Heart left ventricle (tissue), 13 donors: ENCODE measurements around the gene CDC42SE1.

Experiments
- CTCF ChIP-seq, 12 donors: fragments of 200-600 bp; sonication (generic) in 4 of 12; IDR thresholded peaks; one replicate each; pipeline versions ENCODE4 v1.5.0 to v1.8.0; 2018 to 2022; ENCODE audit warnings: antibody characterized with exemption in 12 of 12, mild to moderate bottlenecking in 5 of 12
- POLR2A ChIP-seq, 2 donors: fragments of 450-650 bp; IDR thresholded peaks; one replicate each; pipeline ENCODE4 v1.6.1; 2017; ENCODE audit warnings: antibody characterized with exemption in 2 of 2, mild to moderate bottlenecking in 2 of 2, moderate library complexity in 2 of 2
- donor health status: ischemic (EF 13 %, LVEDD 7.1; RV severe dilation, severe dysfunction).
- donor health status: DM: no; HTN: yes; CAD: no.
- donor health status: DM: no; HTN: no; CAD: no.
- donor health status: ischemic (EF 25% LVEDD 6.9; RV normal size, moderate dysfunction).
- donor health status: ischemic (EF 25% LVEDD 5.7; RV mildly dilated, moderate dysfunction).
- donor health status: ischemic (EF 35%, LVEDD 5.7; RV mildly dilated, moderate dysfunction).
- donor health status: nonischemic (EF 11% LVEDD 7.7; RV severe dilation, severe dysfunction).
- donor health status: DM: yes; HTN: yes; CAD: no.
- donor health status: PGD.
- donor health status: ischemic (EF 29% LVEDD 5.4; RV normal size, mild dysfunction).
- donor health status: nonischemic (EF 23%, LVEDD 6.1; RV moderate dilation, normal function).

DNA sequence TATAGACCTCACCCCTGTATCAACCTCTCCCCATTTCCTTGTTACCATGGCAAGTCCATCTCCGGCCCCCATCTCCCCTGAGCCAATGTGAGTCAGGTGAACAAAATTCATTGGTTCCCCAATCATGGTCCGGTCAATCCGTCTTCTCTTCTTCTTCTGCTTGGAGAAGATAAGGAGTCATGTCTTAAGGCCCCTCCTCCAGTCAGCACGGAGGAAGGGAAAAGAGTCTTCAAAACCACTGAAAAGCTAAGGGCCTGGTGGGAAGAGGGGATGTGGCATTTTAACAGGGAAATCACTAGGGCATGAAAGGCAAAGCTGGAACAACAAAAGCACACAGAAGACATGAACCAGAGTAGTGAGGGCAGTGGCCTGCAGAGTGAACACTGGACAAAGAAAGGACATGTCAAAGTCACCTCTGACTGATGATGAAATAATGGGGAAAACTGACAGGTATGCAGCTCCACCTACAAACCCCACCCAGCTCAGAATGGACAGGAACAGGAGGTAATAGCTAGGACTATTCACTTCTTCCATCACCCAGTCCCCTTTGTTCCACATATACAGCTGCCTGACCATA lies 4.4 kb downstream of the CDC42SE1 start:
- TF ChIP-seq CTCF (IDR thresholded peaks at IDR 0.05) (no peak), POLR2A (IDR thresholded peaks at IDR 0.05) (no peak)
